ENCODE data around the gene TDRD6.
A peak's percentile ranks its signal among the peaks of the same experiment; 100 is the strongest.
"Not testable (repeated sequence)": the region's sequence is repeated elsewhere in the genome, so short reads cannot be mapped to it uniquely, and the experiment has no call there.

The TDRD6 gene

GRCh38 chr6:46687619-46688097 lies at the start of gene TDRD6:
TSS of gene TDRD6 (plus strand) at chr6:46687885. CDS start at chr6:46688129, 244 bp downstream.
- DNase-seq: no peak

- no peak for DNase-seq
Measured at GRCh38 chr6:46637933-46638332, 49.8 kb upstream of the TDRD6 start.

GRCh38 chr6:46638650-46639049 lies 49.0 kb upstream of the TDRD6 start:
- no peak for DNase-seq

GRCh38 chr6:46642928-46643751 lies 44.5 kb upstream of the TDRD6 start:
- DNase-seq: no peak

GRCh38 chr6:46645265-46645664 lies 42.4 kb upstream of the TDRD6 start:
- DNase-seq: no peak

GRCh38 chr6:46648108-46648507 lies 39.6 kb upstream of the TDRD6 start:
- not testable (repeated sequence) for DNase-seq

GRCh38 chr6:46648869-46649492 lies 38.7 kb upstream of the TDRD6 start:
- DNase-seq: no peak

- DNase-seq: no peak
Measured at GRCh38 chr6:46651006-46651405, 36.7 kb upstream of the TDRD6 start.

GRCh38 chr6:46651816-46652215 lies 35.9 kb upstream of the TDRD6 start:
- DNase-seq: no peak

- no peak for DNase-seq
Measured at GRCh38 chr6:46652232-46652602, 35.5 kb upstream of the TDRD6 start.

GRCh38 chr6:46652603-46653438 lies 34.9 kb upstream of the TDRD6 start, which contains the start of the genes CYP39A1 and SLC25A27:
TSS of gene CYP39A1 (minus strand) at chr6:46652818. CDS start at chr6:46652582, 236 bp downstream.
TSS of gene SLC25A27 (plus strand) at chr6:46652975. CDS start at chr6:46653193, 218 bp downstream.
- DNase-seq: peak; percentile 90

- DNase-seq: no peak
Measured at GRCh38 chr6:46653439-46654195, 34.1 kb upstream of the TDRD6 start.

GRCh38 chr6:46655803-46656202 lies 31.9 kb upstream of the TDRD6 start:
- DNase-seq: no peak

- DNase-seq: no peak
Measured at GRCh38 chr6:46657642-46658041, 30.0 kb upstream of the TDRD6 start.

GRCh38 chr6:46661483-46661882 lies 26.2 kb upstream of the TDRD6 start:
- DNase-seq: no peak

- DNase-seq: no peak
Measured at GRCh38 chr6:46667377-46667776, 20.3 kb upstream of the TDRD6 start.

GRCh38 chr6:46674410-46674809 lies 13.3 kb upstream of the TDRD6 start:
- DNase-seq: no peak

- no peak for DNase-seq
Measured at GRCh38 chr6:46676604-46677313, 10.9 kb upstream of the TDRD6 start.

- DNase-seq: no peak
Measured at GRCh38 chr6:46677314-46677654, 10.4 kb upstream of the TDRD6 start.

- DNase-seq: no peak
Measured at GRCh38 chr6:46684771-46685170, 2.9 kb upstream of the TDRD6 start.

- DNase-seq: no peak
Measured at GRCh38 chr6:46688117-46688965, 656 bp downstream of the TDRD6 start.
